ENCODE measurements around the gene MBOAT2. TPM values are rescaled to one million over a fixed set of nuclear protein-coding genes. Genes with fewer than 3 reads are reported as not detected.

MBOAT2 gene
- total and polyA plus RNA-seq, 2 donors (not counting 1 experiment from before 2014, with no cell fraction given): 0.24 to 1.3 TPM

GRCh38 chr2:8819948-8820347 lies 183.5 kb downstream of the MBOAT2 start:
- CTCF ChIA-PET: no interaction called here
- no peaks in the 10 kb centered on the region for H4K20me1 ChIP-seq (ENCODE audit: control insufficient read depth, insufficient read depth, low read length, poor library complexity, severe bottlenecking)
- TF ChIP-seq, protein P1, sequence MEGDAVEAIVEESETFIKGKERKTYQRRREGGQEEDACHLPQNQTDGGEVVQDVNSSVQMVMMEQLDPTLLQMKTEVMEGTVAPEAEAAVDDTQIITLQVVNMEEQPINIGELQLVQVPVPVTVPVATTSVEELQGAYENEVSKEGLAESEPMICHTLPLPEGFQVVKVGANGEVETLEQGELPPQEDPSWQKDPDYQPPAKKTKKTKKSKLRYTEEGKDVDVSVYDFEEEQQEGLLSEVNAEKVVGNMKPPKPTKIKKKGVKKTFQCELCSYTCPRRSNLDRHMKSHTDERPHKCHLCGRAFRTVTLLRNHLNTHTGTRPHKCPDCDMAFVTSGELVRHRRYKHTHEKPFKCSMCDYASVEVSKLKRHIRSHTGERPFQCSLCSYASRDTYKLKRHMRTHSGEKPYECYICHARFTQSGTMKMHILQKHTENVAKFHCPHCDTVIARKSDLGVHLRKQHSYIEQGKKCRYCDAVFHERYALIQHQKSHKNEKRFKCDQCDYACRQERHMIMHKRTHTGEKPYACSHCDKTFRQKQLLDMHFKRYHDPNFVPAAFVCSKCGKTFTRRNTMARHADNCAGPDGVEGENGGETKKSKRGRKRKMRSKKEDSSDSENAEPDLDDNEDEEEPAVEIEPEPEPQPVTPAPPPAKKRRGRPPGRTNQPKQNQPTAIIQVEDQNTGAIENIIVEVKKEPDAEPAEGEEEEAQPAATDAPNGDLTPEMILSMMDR (IDR thresholded peaks at IDR 0.05): no peak
- no peak for TF ChIP-seq EZH2 (IDR thresholded peaks at IDR 0.05; ENCODE audit: borderline replicate concordance, insufficient read depth, low read depth, low read length, poor library complexity, severe bottlenecking)
- H3K27me3 ChIP-seq (replicated peaks in 1 of 4; ENCODE audit: control extremely low read depth in 1 of 4, control insufficient read depth in 3 of 4, insufficient read depth in 4 of 4, low read length in 3 of 4): no peaks in the 10 kb centered on the region
- H3K27ac ChIP-seq (ENCODE audit: low read length in 2 of 2): no peak overlapping the region
- 97% methylated on average over 6 of the region's 8 CpGs for WGBS (ENCODE audit: insufficient coverage)
- intact Hi-C loops (cut with micrococcal nuclease): no loop called here
- no peaks in the 10 kb centered on the region for H3K9me3 ChIP-seq (ENCODE audit: control extremely low read depth in 1 of 3, control insufficient read depth in 2 of 3, insufficient read depth in 1 of 3, low read length in 2 of 3)
- H3K4me3 ChIP-seq (ENCODE audit: control extremely low read depth in 1 of 5, extremely low read depth in 1 of 5, insufficient read depth in 1 of 5, low read depth in 2 of 5, low read length in 4 of 5): no peak overlapping the region
- no peak overlapping the region for H3K4me2 ChIP-seq (replicated peaks; ENCODE audit: low read depth, low read length, poor library complexity, severe bottlenecking)
- peaks cover 15 to 25% of the 10 kb centered on the region in 2 experiments for H3K36me3 ChIP-seq (replicated peaks in 1 of 2; ENCODE audit: control extremely low read depth in 1 of 2, control insufficient read depth in 1 of 2, extremely low read depth in 1 of 2, insufficient read depth in 2 of 2, low read length in 1 of 2)
- H3K27me3 Mint-ChIP-seq: no peaks in the 10 kb centered on the region
- H3K4me3 Mint-ChIP-seq: no peak overlapping the region
- no peak overlapping the region for H2AFZ ChIP-seq (ENCODE audit: insufficient read depth, low read depth, low read length, poor library complexity, severe bottlenecking)
- ATAC-seq (ENCODE audit: low read depth) (no peak), DNase-seq (no peak)
- no peaks in the 10 kb centered on the region for H3K79me2 ChIP-seq (ENCODE audit: control insufficient read depth, insufficient read depth, low read length)
- H3K27ac Mint-ChIP-seq: no peak overlapping the region
- POLR2A ChIA-PET: no interaction called here
- H3K4me1 Mint-ChIP-seq: no peaks in the 10 kb centered on the region
- no peak overlapping the region for H3K9ac ChIP-seq (ENCODE audit: low read length)
- no peaks in the 10 kb centered on the region for H3K9me3 Mint-ChIP-seq (ENCODE audit: insufficient read depth)
- no peaks in the 10 kb centered on the region for H3K4me1 ChIP-seq (ENCODE audit: control insufficient read depth in 2 of 2, insufficient read depth in 2 of 2, low read length in 2 of 2)

- no peak overlapping the region for H3K9ac ChIP-seq (ENCODE audit: low read length)
- Mint-ChIP-seq H3K27me3 (no peaks in the 10 kb centered on the region), H3K27ac (no peak overlapping the region), H3K4me3 (no peak overlapping the region), H3K4me1 (no peaks in the 10 kb centered on the region), H3K9me3 (ENCODE audit: insufficient read depth) (no peaks in the 10 kb centered on the region)
- no peaks in the 10 kb centered on the region for H4K20me1 ChIP-seq (ENCODE audit: control insufficient read depth, insufficient read depth, low read length, poor library complexity, severe bottlenecking)
- H3K4me2 ChIP-seq (replicated peaks; ENCODE audit: low read depth, low read length, poor library complexity, severe bottlenecking): no peak overlapping the region
- ChIA-PET CTCF (no interaction called here), POLR2A (no interaction called here)
- H3K36me3 ChIP-seq (replicated peaks in 1 of 2; ENCODE audit: control extremely low read depth in 1 of 2, control insufficient read depth in 1 of 2, extremely low read depth in 1 of 2, insufficient read depth in 2 of 2, low read length in 1 of 2): peaks cover 12 to 24% of the 10 kb centered on the region in 2 experiments
- no peaks in the 10 kb centered on the region for H3K4me1 ChIP-seq (ENCODE audit: control insufficient read depth in 2 of 2, insufficient read depth in 2 of 2, low read length in 2 of 2)
- H3K79me2 ChIP-seq (ENCODE audit: control insufficient read depth, insufficient read depth, low read length): no peaks in the 10 kb centered on the region
- no peak overlapping the region for H2AFZ ChIP-seq (ENCODE audit: insufficient read depth, low read depth, low read length, poor library complexity, severe bottlenecking)
- H3K4me3 ChIP-seq (ENCODE audit: control extremely low read depth in 1 of 5, extremely low read depth in 1 of 5, insufficient read depth in 1 of 5, low read depth in 2 of 5, low read length in 4 of 5): no peak overlapping the region
- intact Hi-C loops (cut with micrococcal nuclease): no loop called here
- H3K27ac ChIP-seq (ENCODE audit: low read length in 2 of 2): no peak overlapping the region
- H3K27me3 ChIP-seq (replicated peaks in 1 of 4; ENCODE audit: control extremely low read depth in 1 of 4, control insufficient read depth in 3 of 4, insufficient read depth in 4 of 4, low read length in 3 of 4): no peaks in the 10 kb centered on the region
- no peak for DNase-seq
- ATAC-seq (ENCODE audit: low read depth): no peak
- H3K9me3 ChIP-seq (ENCODE audit: control extremely low read depth in 1 of 3, control insufficient read depth in 2 of 3, insufficient read depth in 1 of 3, low read length in 2 of 3): no peaks in the 10 kb centered on the region
- TF ChIP-seq, protein P1 (IDR thresholded peaks at IDR 0.05): no peak
- TF ChIP-seq EZH2 (IDR thresholded peaks at IDR 0.05; ENCODE audit: borderline replicate concordance, insufficient read depth, low read depth, low read length, poor library complexity, severe bottlenecking): no peak
- 96% methylated on average over 4 of the region's 5 CpGs for WGBS (ENCODE audit: insufficient coverage)
Measured at GRCh38 chr2:8819194-8819593, 184.3 kb downstream of the MBOAT2 start.

Measured in B cell (primary cell).